ENCODE data around the gene GSE1.

DNA sequence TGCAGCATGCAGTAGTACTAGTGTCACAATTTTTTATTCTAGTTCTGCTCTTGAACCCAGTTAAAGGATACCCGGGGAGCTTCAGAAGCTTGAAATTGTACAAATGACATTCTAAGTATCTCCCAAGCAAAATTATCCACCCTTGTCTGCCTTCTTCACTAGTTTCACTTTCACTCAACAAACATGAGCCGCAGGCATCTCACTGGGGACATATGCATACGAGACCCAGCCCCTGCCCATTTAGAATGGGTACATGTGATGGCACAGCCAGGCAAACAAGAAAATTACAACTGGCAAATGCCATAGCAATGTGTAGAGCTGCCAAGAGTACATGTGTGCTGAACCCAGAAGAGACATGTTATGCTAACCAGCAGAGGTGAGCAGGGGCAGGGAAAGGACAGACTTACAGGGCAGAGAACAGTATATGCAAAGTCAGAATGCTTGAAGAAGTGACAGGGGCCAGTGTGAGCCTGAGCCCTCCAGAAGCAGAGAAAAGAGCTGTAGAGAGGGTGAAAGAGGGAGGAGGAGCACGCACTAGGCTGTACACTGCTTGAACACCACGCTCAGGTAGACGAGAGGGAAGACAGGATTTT lies 67.3 kb downstream of the GSE1 start:
- no peak for TF ChIP-seq CTCF (IDR thresholded peaks at IDR 0.05)
- TF ChIP-seq POLR2AphosphoS5 (IDR thresholded peaks at IDR 0.05): no peak
- no peak for TF ChIP-seq POLR2A (IDR thresholded peaks at IDR 0.05)

Measured in breast epithelium (tissue), 3 donors.